Endothelial cell of umbilical vein (primary cell): ENCODE measurements around the gene CABLES1. TPM values are rescaled to one million over a fixed set of nuclear protein-coding genes. Genes with fewer than 3 reads are reported as not detected.

Experiments used
- BruUV-seq: library from RNA; stranded (reverse); fragments of 400-500 nt; replicated peaks from 2 replicates; lab custom pipeline; 2021; lab: Mats Ljungman, UMichigan
- CTCF ChIA-PET: fragments of 300-600, 350-600 bp; sonication (Branson Sonifier 250); formaldehyde crosslinking; loops from one replicate; lab custom pipeline; 2021; ENCODE audit warnings: antibody characterized with exemption, inconsistent platforms; lab: Charles Lee
- POLR2A ChIA-PET: fragments of 300-600, 350-600 bp; sonication (Branson Sonifier 250); formaldehyde crosslinking; loops from one replicate; lab custom pipeline; 2021; ENCODE audit warnings: antibody characterized with exemption, inconsistent platforms; lab: Charles Lee
- DNase-seq: peaks from one replicate; pipeline ENCODE4 v3.0.0-alpha.2; 2011; ENCODE audit warnings: low read depth, low spot score
- FAIRE-seq: peaks from 2 replicates; lab custom pipeline; 2011; peaks lifted over from hg19 to GRCh38; lab: Jason Lieb, UNC
- H2AFZ ChIP-seq: 2 replicates; pipeline ENCODE4 v1.6.0; 2012; ENCODE audit warnings: low read depth, low read length, control low read depth, inconsistent platforms
- H3K27ac ChIP-seq: 2 replicates; pipeline ENCODE4 v1.5.1; 2011; ENCODE audit warnings: low read depth, mild to moderate bottlenecking, control low read depth, low read length, moderate library complexity; ENCODE audit not compliant: insufficient read depth
- H3K27me3 ChIP-seq, 2 experiments: 2 replicates each; pipeline versions ENCODE4 v1.6.0 to v1.6.1; 2011; ENCODE audit warnings: low read length in 2 of 2, mixed read lengths in 1 of 2; ENCODE audit not compliant: control insufficient read depth in 2 of 2, insufficient read depth in 2 of 2
- H3K36me3 ChIP-seq, 2 experiments: 2 replicates in 1 of 2; 3 replicates in 1 of 2; pipeline ENCODE4 v1.5.1; 2011; ENCODE audit warnings: low read length in 2 of 2, mild to moderate bottlenecking in 1 of 2, moderate library complexity in 1 of 2; ENCODE audit not compliant: control insufficient read depth in 2 of 2, insufficient read depth in 2 of 2; ENCODE audit errors: extremely low read depth in 1 of 2
- H3K4me1 ChIP-seq: 3 replicates; pipeline ENCODE4 v1.5.1; 2011; ENCODE audit warnings: mild to moderate bottlenecking, low read length; ENCODE audit not compliant: control insufficient read depth, insufficient read depth; ENCODE audit errors: extremely low read depth
- H3K4me2 ChIP-seq: 2 replicates; pipeline ENCODE4 v1.6.1; 2011; ENCODE audit warnings: low read length, control low read depth, mixed read lengths; ENCODE audit not compliant: insufficient read depth
- H3K4me3 ChIP-seq, 3 experiments: fragments of 200-600 bp in 1 of 3; sonication (generic), shearing (Covaris generic) in 1 of 3; replicated peaks in 1 of 3; 2 replicates each; pipeline ENCODE4 v1.5.1; 2011 to 2016; ENCODE audit warnings: control low read depth in 3 of 3, low read length in 3 of 3, mild to moderate bottlenecking in 2 of 3, inconsistent platforms in 1 of 3, low read depth in 1 of 3, moderate library complexity in 1 of 3; ENCODE audit not compliant: insufficient read depth in 1 of 3
- H3K79me2 ChIP-seq: 2 replicates; pipeline ENCODE4 v1.6.0; 2012; ENCODE audit warnings: low read length, inconsistent platforms; ENCODE audit not compliant: control insufficient read depth, insufficient read depth
- H3K9ac ChIP-seq: replicated peaks from 2 replicates; pipeline ENCODE3; 2011; ENCODE audit warnings: low read length, control low read depth; ENCODE audit not compliant: insufficient read depth; ENCODE audit errors: extremely low read depth
- H3K9me1 ChIP-seq: replicated peaks from 3 replicates; pipeline ENCODE4 v1.6.0; 2011; ENCODE audit warnings: mild to moderate bottlenecking, low read length; ENCODE audit not compliant: control insufficient read depth, insufficient read depth; ENCODE audit errors: extremely low read depth
- H3K9me3 ChIP-seq: replicated peaks from 2 replicates; pipeline ENCODE4 v1.5.1; 2012; ENCODE audit warnings: low read length, inconsistent platforms; ENCODE audit not compliant: control insufficient read depth, insufficient read depth
- H4K20me1 ChIP-seq: replicated peaks from 2 replicates; pipeline ENCODE3; 2011; ENCODE audit warnings: mild to moderate bottlenecking, low read length; ENCODE audit not compliant: control insufficient read depth, insufficient read depth; ENCODE audit errors: extremely low read depth
- EZH2 ChIP-seq: IDR thresholded peaks from 2 replicates; pipeline ENCODE4 v1.6.1; 2012; ENCODE audit warnings: borderline replicate concordance, low read depth, mild to moderate bottlenecking, moderate library complexity, low read length, inconsistent platforms; ENCODE audit not compliant: severe bottlenecking
- FOS ChIP-seq: IDR thresholded peaks from 2 replicates; pipeline ENCODE4 v1.6.1; 2011; ENCODE audit warnings: mild to moderate bottlenecking, low read length, moderate library complexity, borderline replicate concordance; ENCODE audit not compliant: insufficient read depth
- GATA2 ChIP-seq: IDR thresholded peaks from 2 replicates; pipeline ENCODE4 v1.7.0; 2011; ENCODE audit warnings: low read depth, mild to moderate bottlenecking, moderate library complexity, mixed read lengths, low read length; ENCODE audit not compliant: insufficient read length, insufficient read depth
- JUN ChIP-seq: IDR thresholded peaks from 2 replicates; pipeline ENCODE4 v1.6.1; 2011; ENCODE audit warnings: borderline replicate concordance, low read depth; ENCODE audit not compliant: insufficient read length, insufficient read depth
- MAX ChIP-seq: IDR thresholded peaks from 2 replicates; pipeline ENCODE4 v1.6.1; 2011; ENCODE audit not compliant: insufficient read depth, insufficient read length
- MYC ChIP-seq: IDR thresholded peaks from one replicate; pipeline ENCODE4 v1.6.1; 2011; ENCODE audit warnings: mild to moderate bottlenecking, low read depth, low read length
- POLR2AphosphoS5 ChIP-seq: IDR thresholded peaks from 2 replicates; pipeline ENCODE4 v1.6.1; 2012; ENCODE audit warnings: low read depth, mild to moderate bottlenecking, control low read depth, low read length, moderate library complexity; ENCODE audit not compliant: insufficient read depth
- dilution Hi-C: fragments of 300-500 bp; cut with MboI; formaldehyde crosslinking; loops from one replicate; pipeline ENCODE4 v1.15.0; 2019; ENCODE audit warnings: low sequenced_read_pairs; ENCODE audit not compliant: extremely low pct_ligation_motif_present
- intact Hi-C: fragments of 100-400 bp; cut with micrococcal nuclease; formaldehyde crosslinking; loops from one replicate; pipeline ENCODE4 v1.10.0; 2022
- polyA plus RNA-seq, 4 experiments: library from polyadenylated mRNA; depleted of rRNA in 3 of 4; stranded (reverse) in 3 of 4; unstranded in 1 of 4; fragments of >200 nt; gene quantifications; 2 replicates each; pipeline versions ENCODE4 v1.2.1 to v1.2.3, GENCODE V29; 2011 to 2012; ENCODE audit warnings: missing spikeins in 1 of 4
- total RNA-seq: library from RNA; stranded (reverse); gene quantifications from 2 replicates; pipeline ENCODE4 v1.2.3, GENCODE V29; 2021
- TF ChIP-seq, protein P1 (sequence below), 2 donors: IDR thresholded peaks; 1 replicate in 1 of 2; 2 replicates in 1 of 2; pipeline ENCODE4 v1.5.1; 2011; ENCODE audit warnings: low read length in 2 of 2, mild to moderate bottlenecking in 2 of 2, moderate library complexity in 2 of 2, control low read depth in 1 of 2, inconsistent platforms in 1 of 2, low read depth in 1 of 2; ENCODE audit not compliant: insufficient read depth in 1 of 2; ENCODE audit errors: extremely low read depth in 1 of 2

Gene CABLES1
- total and polyA plus RNA-seq, 2 donors (not counting 3 experiments of a cell fraction or from before 2014, with no cell fraction given): 40.2 to 71.1 TPM

- Histone ChIP-seq H3K27me3 (no peaks in the 10 kb centered on the region), H2AFZ (peak overlapping the region; percentile 66), H3K9me3 (no peaks in the 10 kb centered on the region), H3K36me3 (peaks cover 0 to 5% of the 10 kb centered on the region in 2 experiments), H3K27ac (peak overlapping the region; percentile 65), H3K9me1 (no peaks in the 10 kb centered on the region), H3K4me2 (peak overlapping the region; percentile 91), H3K9ac (peak overlapping the region; percentile 73), H4K20me1 (no peaks in the 10 kb centered on the region), H3K4me3 (peak overlapping the region; percentile 61 to 94 (median 88)), H3K4me1 (peaks cover 24% of the 10 kb centered on the region), H3K79me2 (peaks cover 42% of the 10 kb centered on the region)
- intact Hi-C loops: loop anchor here (1.0 to 10.0 kb wide), 6 partner anchors 21 to 317 kb away; partner anchors contain the start of gene RIOK3
- no TSS peak for BruUV-seq
- no peak for FAIRE-seq
- POLR2A ChIA-PET: no interaction called here
- CTCF ChIA-PET: interaction anchor here (0.9 to 1.8 kb wide), 3 partner anchors 56 to 243 kb away, joined by 3 to 5 read pairs (median 3); no protein-coding TSS in a partner anchor
- no peak for DNase-seq
- no peak for TF ChIP-seq MYC
- TF ChIP-seq GATA2: no peak
- TF ChIP-seq, protein P1, sequence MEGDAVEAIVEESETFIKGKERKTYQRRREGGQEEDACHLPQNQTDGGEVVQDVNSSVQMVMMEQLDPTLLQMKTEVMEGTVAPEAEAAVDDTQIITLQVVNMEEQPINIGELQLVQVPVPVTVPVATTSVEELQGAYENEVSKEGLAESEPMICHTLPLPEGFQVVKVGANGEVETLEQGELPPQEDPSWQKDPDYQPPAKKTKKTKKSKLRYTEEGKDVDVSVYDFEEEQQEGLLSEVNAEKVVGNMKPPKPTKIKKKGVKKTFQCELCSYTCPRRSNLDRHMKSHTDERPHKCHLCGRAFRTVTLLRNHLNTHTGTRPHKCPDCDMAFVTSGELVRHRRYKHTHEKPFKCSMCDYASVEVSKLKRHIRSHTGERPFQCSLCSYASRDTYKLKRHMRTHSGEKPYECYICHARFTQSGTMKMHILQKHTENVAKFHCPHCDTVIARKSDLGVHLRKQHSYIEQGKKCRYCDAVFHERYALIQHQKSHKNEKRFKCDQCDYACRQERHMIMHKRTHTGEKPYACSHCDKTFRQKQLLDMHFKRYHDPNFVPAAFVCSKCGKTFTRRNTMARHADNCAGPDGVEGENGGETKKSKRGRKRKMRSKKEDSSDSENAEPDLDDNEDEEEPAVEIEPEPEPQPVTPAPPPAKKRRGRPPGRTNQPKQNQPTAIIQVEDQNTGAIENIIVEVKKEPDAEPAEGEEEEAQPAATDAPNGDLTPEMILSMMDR (IDR thresholded peaks at IDR 0.05; ENCODE audit: extremely low read depth in 1 of 2, insufficient read depth in 1 of 2, low read depth in 1 of 2, low read length in 2 of 2): no peak
- TF ChIP-seq FOS: no peak
- TF ChIP-seq EZH2: no peak
- no peak for TF ChIP-seq MAX
- TF ChIP-seq JUN: no peak
- TF ChIP-seq POLR2AphosphoS5: no peak
- dilution Hi-C loops: no loop called here
Observed at GRCh38 chr18:23135550-23136325, 453 bp downstream of the CABLES1 start.
